ENCODE measurements around the gene PEX26. TPM values are rescaled to one million over a fixed set of nuclear protein-coding genes. Genes with fewer than 3 reads are reported as not detected.

The PEX26 gene
- total RNA-seq, 5 donors from 2014 or later (not counting 1 experiment from before 2014, with no cell fraction given): 30.2 to 42.7 (median 39.8) TPM

- Histone ChIP-seq H3K27ac (ENCODE audit: low read length) (no peak overlapping the region), H3K9me3 (no peaks in the 10 kb centered on the region), H3K4me1 (ENCODE audit: control insufficient read depth in 1 of 2, extremely low read depth in 1 of 2, insufficient read depth in 2 of 2, low read length in 2 of 2) (peaks cover 5 to 20% of the 10 kb centered on the region in 2 experiments), H3K36me3 (ENCODE audit: control insufficient read depth in 2 of 2, extremely low read depth in 1 of 2, insufficient read depth in 1 of 2, low read length in 1 of 2) (no peaks in the 10 kb centered on the region), H3K4me3 (ENCODE audit: control insufficient read depth in 1 of 2, extremely low read depth in 1 of 2, low read length in 1 of 2) (no peak overlapping the region), H3K27me3 (replicated peaks in 1 of 2; ENCODE audit: control insufficient read depth in 2 of 2, extremely low read depth in 1 of 2, insufficient read depth in 2 of 2, low read length in 1 of 2) (peaks cover 0 to 15% of the 10 kb centered on the region in 2 experiments)
- ATAC-seq (replicated peaks in 1 of 4) (no peak), DNase-seq (no peak)
- ChIA-PET POLR2A (no interaction called here), CTCF (no interaction called here)
- H3K9me3 Mint-ChIP-seq: no peaks in the 10 kb centered on the region
- H3K36me3 Mint-ChIP-seq: no peaks in the 10 kb centered on the region
- H3K4me3 Mint-ChIP-seq: no peak overlapping the region
- H3K4me1 Mint-ChIP-seq: peaks cover 19 to 30% (median 28%) of the 10 kb centered on the region in 3 donors
- 91% methylated on average over 13 of the region's 15 CpGs for WGBS (ENCODE audit: insufficient coverage)
- H3K27me3 Mint-ChIP-seq: peaks cover 9% of the 10 kb centered on the region in 2 donors
- no peak overlapping the region for H3K27ac Mint-ChIP-seq
Measured at GRCh38 chr22:18116634-18117033, 38.8 kb downstream of the PEX26 start.

GRCh38 chr22:18118345-18118915, 40.6 kb downstream of the PEX26 start:
- no peaks in the 10 kb centered on the region for H3K36me3 ChIP-seq (ENCODE audit: control insufficient read depth in 2 of 2, extremely low read depth in 1 of 2, insufficient read depth in 1 of 2, low read length in 1 of 2)
- H3K4me3 ChIP-seq (ENCODE audit: control insufficient read depth in 1 of 2, extremely low read depth in 1 of 2, low read length in 1 of 2): no peak overlapping the region
- no peak overlapping the region for H3K4me3 Mint-ChIP-seq
- no peak for DNase-seq
- H3K36me3 Mint-ChIP-seq: no peaks in the 10 kb centered on the region
- peaks cover 5% of the 10 kb centered on the region in 2 donors for H3K27me3 Mint-ChIP-seq
- peaks cover 5 to 18% of the 10 kb centered on the region in 2 experiments for H3K4me1 ChIP-seq (ENCODE audit: control insufficient read depth in 1 of 2, extremely low read depth in 1 of 2, insufficient read depth in 2 of 2, low read length in 2 of 2)
- peaks cover 16 to 27% (median 26%) of the 10 kb centered on the region in 3 donors for H3K4me1 Mint-ChIP-seq
- no peak overlapping the region for H3K27ac Mint-ChIP-seq
- no peaks in the 10 kb centered on the region for H3K9me3 Mint-ChIP-seq
- WGBS (ENCODE audit: insufficient coverage): 95% methylated on average over 4 of the region's 9 CpGs
- CTCF ChIA-PET: no interaction called here
- no peak overlapping the region for H3K27ac ChIP-seq (ENCODE audit: low read length)
- ATAC-seq (replicated peaks in 1 of 4): no peak
- POLR2A ChIA-PET: no interaction called here
- H3K9me3 ChIP-seq: no peaks in the 10 kb centered on the region
- peaks cover 0 to 12% of the 10 kb centered on the region in 2 experiments for H3K27me3 ChIP-seq (replicated peaks in 1 of 2; ENCODE audit: control insufficient read depth in 2 of 2, extremely low read depth in 1 of 2, insufficient read depth in 2 of 2, low read length in 1 of 2)

DNA sequence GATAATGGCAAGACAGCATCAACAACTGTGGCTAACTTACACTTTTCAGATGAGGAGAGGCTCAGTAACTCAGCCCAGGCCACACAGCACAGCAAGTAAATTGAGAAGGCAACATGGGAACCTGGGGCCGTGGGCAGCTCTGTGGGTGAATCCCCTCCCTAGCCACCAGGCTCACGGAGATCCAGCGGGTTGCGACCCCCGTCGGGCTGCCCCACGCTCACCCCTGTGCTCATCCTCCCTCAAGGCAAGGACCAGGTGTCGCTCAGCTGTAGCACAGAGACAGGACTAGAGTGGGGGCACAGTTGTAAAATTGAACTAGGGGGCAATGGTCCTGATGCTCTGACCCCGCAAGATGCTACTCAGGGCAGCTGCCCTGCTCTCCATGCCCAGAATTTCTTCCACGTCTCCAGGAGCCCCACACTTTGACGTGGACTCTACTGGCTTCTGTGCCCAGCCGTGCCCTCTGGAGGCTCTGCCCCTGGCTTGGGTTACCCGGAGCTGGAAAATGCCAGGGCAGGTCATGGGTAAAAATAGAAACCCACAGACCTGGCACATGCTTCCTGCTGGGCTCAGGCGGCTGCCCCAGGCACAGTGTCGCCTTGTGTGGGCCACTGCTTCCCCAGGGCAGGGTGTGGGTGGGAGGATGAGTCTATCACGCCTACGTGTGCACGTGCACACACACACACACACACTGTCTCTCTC, 41.8 kb downstream of the PEX26 start:
- POLR2A ChIA-PET: no interaction called here

DNA sequence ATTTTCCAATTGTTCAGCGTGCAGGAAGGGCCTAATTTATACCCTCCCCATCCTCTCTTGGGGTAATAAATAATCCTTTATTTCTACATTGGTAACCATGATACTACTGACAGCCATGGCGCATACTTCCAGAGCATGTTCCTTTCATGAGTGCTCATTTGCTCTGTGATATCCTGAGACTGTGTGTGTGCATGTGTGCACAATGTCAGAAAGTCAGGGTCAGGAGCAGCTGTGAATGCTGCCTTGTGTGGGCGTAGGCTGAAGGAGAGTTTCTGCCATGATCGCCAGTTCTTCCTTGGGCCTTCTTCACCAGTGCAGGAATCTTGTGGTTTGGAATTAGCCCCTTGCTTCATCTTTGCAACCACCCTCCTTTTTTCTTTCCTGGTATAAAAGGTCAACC, 43.1 kb downstream of the PEX26 start:
- no peak for ATAC-seq (replicated peaks in 1 of 4)
- H3K27ac Mint-ChIP-seq: no peak overlapping the region
- H3K36me3 Mint-ChIP-seq: no peaks in the 10 kb centered on the region
- H3K4me1 Mint-ChIP-seq: peaks cover 5 to 14% (median 11%) of the 10 kb centered on the region in 3 donors
- Histone ChIP-seq H3K27ac (ENCODE audit: low read length) (no peak overlapping the region), H3K4me1 (ENCODE audit: control insufficient read depth in 1 of 2, extremely low read depth in 1 of 2, insufficient read depth in 2 of 2, low read length in 2 of 2) (peaks cover 0 to 7% of the 10 kb centered on the region in 2 experiments), H3K4me3 (ENCODE audit: control insufficient read depth in 1 of 2, extremely low read depth in 1 of 2, low read length in 1 of 2) (no peak overlapping the region), H3K36me3 (ENCODE audit: control insufficient read depth in 2 of 2, extremely low read depth in 1 of 2, insufficient read depth in 1 of 2, low read length in 1 of 2) (no peaks in the 10 kb centered on the region), H3K27me3 (replicated peaks in 1 of 2; ENCODE audit: control insufficient read depth in 2 of 2, extremely low read depth in 1 of 2, insufficient read depth in 2 of 2, low read length in 1 of 2) (no peaks in the 10 kb centered on the region), H3K9me3 (no peaks in the 10 kb centered on the region)
- H3K4me3 Mint-ChIP-seq: no peak overlapping the region
- DNase-seq: no peak
- no peaks in the 10 kb centered on the region for H3K9me3 Mint-ChIP-seq
- CTCF ChIA-PET: no interaction called here
- POLR2A ChIA-PET: no interaction called here
- no peaks in the 10 kb centered on the region for H3K27me3 Mint-ChIP-seq
- WGBS (ENCODE audit: insufficient coverage): 100% methylated on average over 1 of the region's 4 CpGs

More for the DNA sequence above, 41.8 kb downstream of the PEX26 start:
- Mint-ChIP-seq H3K4me3 (no peak overlapping the region), H3K27ac (no peak overlapping the region), H3K27me3 (no peaks in the 10 kb centered on the region), H3K36me3 (no peaks in the 10 kb centered on the region), H3K4me1 (peaks cover 5 to 15% (median 15%) of the 10 kb centered on the region in 3 donors), H3K9me3 (no peaks in the 10 kb centered on the region)
- H3K27me3 ChIP-seq (replicated peaks in 1 of 2; ENCODE audit: control insufficient read depth in 2 of 2, extremely low read depth in 1 of 2, insufficient read depth in 2 of 2, low read length in 1 of 2): peaks cover 0 to 5% of the 10 kb centered on the region in 2 experiments
- H3K4me3 ChIP-seq (ENCODE audit: control insufficient read depth in 1 of 2, extremely low read depth in 1 of 2, low read length in 1 of 2): no peak overlapping the region
- CTCF ChIA-PET: no interaction called here
- DNase-seq: no peak
- WGBS (ENCODE audit: insufficient coverage): 57% methylated on average over 4 of the region's 18 CpGs
- no peak overlapping the region for H3K27ac ChIP-seq (ENCODE audit: low read length)
- no peaks in the 10 kb centered on the region for H3K9me3 ChIP-seq
- no peak for ATAC-seq (replicated peaks in 1 of 4)
- H3K36me3 ChIP-seq (ENCODE audit: control insufficient read depth in 2 of 2, extremely low read depth in 1 of 2, insufficient read depth in 1 of 2, low read length in 1 of 2): no peaks in the 10 kb centered on the region
- H3K4me1 ChIP-seq (ENCODE audit: control insufficient read depth in 1 of 2, extremely low read depth in 1 of 2, insufficient read depth in 2 of 2, low read length in 2 of 2): peaks cover 0 to 7% of the 10 kb centered on the region in 2 experiments

GRCh38 chr22:18121506-18121905, 43.7 kb downstream of the PEX26 start:
- peaks cover 0 to under 1% of the 10 kb centered on the region in 2 donors for H3K36me3 ChIP-seq (ENCODE audit: control insufficient read depth in 2 of 2, extremely low read depth in 1 of 2, insufficient read depth in 1 of 2, low read length in 1 of 2)
- ChIA-PET CTCF (no interaction called here), POLR2A (no interaction called here)
- 96% methylated on average over 4 of the region's 13 CpGs for WGBS (ENCODE audit: insufficient coverage)
- H3K27me3 ChIP-seq (replicated peaks in 1 of 2; ENCODE audit: control insufficient read depth in 2 of 2, extremely low read depth in 1 of 2, insufficient read depth in 2 of 2, low read length in 1 of 2): no peaks in the 10 kb centered on the region
- H3K27ac Mint-ChIP-seq: no peak overlapping the region
- peaks cover 5 to 14% (median 11%) of the 10 kb centered on the region in 3 donors for H3K4me1 Mint-ChIP-seq
- no peak overlapping the region for H3K4me3 Mint-ChIP-seq
- peaks cover 0 to 7% of the 10 kb centered on the region in 2 experiments for H3K4me1 ChIP-seq (ENCODE audit: control insufficient read depth in 1 of 2, extremely low read depth in 1 of 2, insufficient read depth in 2 of 2, low read length in 2 of 2)
- no peaks in the 10 kb centered on the region for H3K9me3 Mint-ChIP-seq
- DNase-seq (no peak), ATAC-seq (replicated peaks in 1 of 4) (no peak)
- no peaks in the 10 kb centered on the region for H3K9me3 ChIP-seq
- no peaks in the 10 kb centered on the region for H3K27me3 Mint-ChIP-seq
- H3K36me3 Mint-ChIP-seq: peaks cover 3% of the 10 kb centered on the region
- H3K4me3 ChIP-seq (ENCODE audit: control insufficient read depth in 1 of 2, extremely low read depth in 1 of 2, low read length in 1 of 2): no peak overlapping the region
- H3K27ac ChIP-seq (ENCODE audit: low read length): no peak overlapping the region

DNA sequence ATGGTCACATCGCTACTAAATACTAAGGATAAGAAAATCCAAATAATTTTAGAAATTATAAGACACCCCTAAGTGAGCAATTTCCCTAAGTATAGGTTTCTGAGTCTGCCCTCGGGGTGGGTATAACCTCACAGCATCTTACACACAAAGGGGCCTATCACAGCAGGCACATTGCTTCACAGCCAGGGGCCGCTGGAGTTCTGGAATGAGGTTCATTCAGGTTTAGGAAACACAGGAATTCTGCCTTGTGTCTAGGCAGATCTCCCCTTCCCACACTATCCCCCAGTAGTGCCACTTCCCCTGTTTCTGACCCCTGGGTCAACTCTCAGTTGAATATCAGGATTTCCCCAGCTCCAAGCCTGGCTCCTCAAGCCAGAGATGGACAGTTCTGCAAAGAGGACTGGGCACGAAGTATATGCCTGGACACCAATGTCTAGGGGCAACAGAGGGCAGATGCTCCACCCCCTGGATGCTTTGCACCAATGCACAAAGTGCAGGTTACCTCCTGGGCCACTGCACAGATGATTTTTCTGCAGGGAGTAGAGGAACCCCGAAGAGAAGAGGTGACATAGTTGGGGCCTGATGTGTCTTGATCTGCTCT, 44.3 kb downstream of the PEX26 start:
- Mint-ChIP-seq H3K9me3 (no peaks in the 10 kb centered on the region), H3K4me3 (no peak overlapping the region), H3K4me1 (peaks cover 5 to 14% (median 11%) of the 10 kb centered on the region in 3 donors), H3K27me3 (no peaks in the 10 kb centered on the region), H3K36me3 (peaks cover 8% of the 10 kb centered on the region), H3K27ac (no peak overlapping the region)
- H3K36me3 ChIP-seq (ENCODE audit: control insufficient read depth in 2 of 2, extremely low read depth in 1 of 2, insufficient read depth in 1 of 2, low read length in 1 of 2): peaks cover 0 to 5% of the 10 kb centered on the region in 2 donors
- WGBS (ENCODE audit: insufficient coverage): 100% methylated on average over 2 of the region's 5 CpGs
- H3K27me3 ChIP-seq (replicated peaks in 1 of 2; ENCODE audit: control insufficient read depth in 2 of 2, extremely low read depth in 1 of 2, insufficient read depth in 2 of 2, low read length in 1 of 2): no peaks in the 10 kb centered on the region
- no peak overlapping the region for H3K27ac ChIP-seq (ENCODE audit: low read length)
- peaks cover 0 to 7% of the 10 kb centered on the region in 2 experiments for H3K4me1 ChIP-seq (ENCODE audit: control insufficient read depth in 1 of 2, extremely low read depth in 1 of 2, insufficient read depth in 2 of 2, low read length in 2 of 2)
- no peaks in the 10 kb centered on the region for H3K9me3 ChIP-seq
- ChIA-PET POLR2A (no interaction called here), CTCF (no interaction called here)
- H3K4me3 ChIP-seq (ENCODE audit: control insufficient read depth in 1 of 2, extremely low read depth in 1 of 2, low read length in 1 of 2): no peak overlapping the region
- ATAC-seq (replicated peaks in 1 of 4): no peak
- no peak for DNase-seq

Data from T-cell (primary cell).